NCI-H146 (cell line): ENCODE results near the gene SOWAHA.

Experiments
- DNase-seq: peaks from one replicate; lab custom pipeline; 2025; lab: John Stamatoyannopoulos, UW

SOWAHA gene

DNA sequence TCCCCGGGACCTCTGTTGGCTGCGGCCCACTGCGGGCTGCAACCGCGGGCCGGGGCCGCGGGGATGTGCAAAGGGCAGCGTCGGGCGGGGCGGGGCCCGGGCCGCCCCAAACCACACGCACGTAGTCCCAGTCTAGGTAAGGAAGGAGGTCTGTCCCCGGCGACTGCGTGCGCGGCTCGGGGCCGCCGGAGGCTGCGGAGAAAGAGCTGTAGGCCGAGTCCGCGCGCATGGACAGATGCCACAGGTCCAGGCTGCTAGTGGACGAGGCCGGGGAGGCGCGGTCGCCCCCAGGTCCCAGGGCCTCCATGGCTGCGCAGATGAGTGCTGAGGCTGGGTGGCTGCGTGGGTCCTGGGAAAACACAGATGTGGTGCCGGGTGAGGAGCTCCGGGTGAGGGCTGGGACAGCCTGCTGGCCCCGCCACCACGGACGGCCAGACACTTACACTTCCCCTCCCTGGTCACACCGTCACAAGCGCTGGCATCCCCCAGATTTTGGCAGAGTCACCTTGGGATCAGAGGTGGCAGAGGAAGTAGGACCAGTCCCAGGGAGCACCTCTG, 12.8 kb downstream of the SOWAHA start:
- DNase-seq: no peak

DNA sequence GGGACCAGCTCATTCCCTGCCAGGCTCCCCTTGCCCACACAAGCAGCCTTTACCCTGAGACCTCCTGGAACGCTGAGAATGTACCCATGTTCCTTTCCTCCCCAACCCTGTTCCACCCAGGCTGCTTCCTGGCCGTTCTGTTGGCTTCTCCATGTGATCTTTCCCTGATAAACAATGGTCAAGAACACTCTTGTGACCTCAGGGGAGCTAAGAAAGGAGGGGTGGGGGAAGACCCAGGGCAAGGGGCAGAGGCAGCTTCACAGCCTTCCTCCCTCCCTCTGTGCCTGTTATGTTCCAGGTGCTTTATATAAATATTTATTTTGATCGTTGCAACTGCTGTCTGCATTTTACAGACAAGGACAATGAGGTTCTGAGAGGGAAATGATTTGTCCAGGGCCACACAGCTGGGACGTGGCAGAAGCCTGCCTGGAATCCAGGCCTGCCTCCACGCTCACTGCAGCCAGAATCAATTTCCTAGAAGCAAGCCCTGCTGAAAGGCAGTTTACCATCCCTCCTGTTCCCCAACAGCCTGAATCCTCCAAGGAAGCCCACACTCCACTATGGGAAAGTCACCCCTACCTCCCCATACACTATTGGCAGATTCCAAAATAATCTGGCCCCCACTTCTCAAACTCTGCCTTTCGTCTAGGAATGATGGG, 13.5 kb downstream of the SOWAHA start:
- DNase-seq: no peak

DNA sequence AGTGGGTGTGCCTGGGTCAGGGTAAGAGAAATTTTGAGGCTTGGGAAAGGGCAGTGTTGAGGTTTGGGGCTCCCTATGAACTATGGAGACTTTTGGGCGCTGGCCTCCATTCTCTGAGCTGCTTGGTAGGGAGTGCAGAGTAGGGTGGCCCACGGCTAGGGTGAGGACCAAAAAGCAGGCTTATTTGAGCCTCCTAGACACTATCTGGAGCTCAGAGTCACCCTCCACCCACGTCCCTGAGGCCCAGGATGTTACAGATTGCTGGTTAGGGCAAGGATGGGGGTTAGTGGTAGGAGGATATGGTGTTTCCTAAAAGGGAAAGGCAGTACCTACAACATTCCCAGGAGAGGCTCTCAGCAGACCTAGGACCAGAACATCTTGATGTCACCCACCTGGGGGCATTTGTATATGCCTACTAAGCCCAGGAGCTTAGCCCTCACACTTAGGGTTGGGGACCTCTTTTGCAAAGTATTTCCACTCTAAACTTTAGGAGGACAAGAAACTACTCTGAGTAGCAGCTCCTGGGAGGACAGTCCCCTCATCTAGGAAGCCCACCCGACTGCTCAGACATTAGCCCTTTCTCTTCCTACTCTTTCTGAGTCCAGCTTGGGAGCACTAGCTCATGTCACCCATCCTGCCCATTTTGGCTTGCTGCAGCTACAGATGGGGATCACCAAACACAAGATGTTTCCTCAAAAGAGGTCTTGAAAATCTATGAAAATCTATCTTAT, 15.0 kb downstream of the SOWAHA start:
- no peak for DNase-seq

DNA sequence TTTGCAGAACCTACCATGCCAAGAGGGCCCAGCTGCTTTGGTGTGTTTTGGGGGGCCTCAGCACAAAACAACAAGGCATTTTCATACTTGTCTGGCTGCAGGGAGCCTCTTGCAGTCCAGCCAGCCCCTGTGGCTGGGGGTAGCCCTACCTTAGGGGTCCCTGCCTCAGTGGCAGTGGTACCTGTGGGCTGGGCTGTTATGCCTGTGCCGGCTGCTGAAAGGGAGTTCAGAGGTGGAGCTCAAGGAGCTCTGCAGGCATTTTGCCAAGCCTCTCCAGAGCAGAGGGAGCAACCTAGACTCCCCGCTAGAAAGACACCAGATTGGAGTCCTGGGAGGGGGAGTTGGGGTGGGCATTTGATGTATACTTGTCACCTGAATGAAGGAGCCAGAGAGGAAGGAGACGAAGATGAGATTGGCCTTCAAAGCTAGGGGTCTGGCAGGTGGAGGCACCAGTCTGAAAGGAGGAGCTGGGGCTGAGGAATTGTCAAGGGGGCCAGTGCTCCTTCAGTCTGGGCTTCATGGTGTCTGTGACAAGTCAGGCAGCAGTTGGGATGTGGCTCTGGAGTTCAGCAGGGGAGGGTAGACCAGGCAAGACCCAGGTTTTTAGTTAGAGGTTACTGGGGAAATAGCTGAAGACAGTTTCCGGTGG, 15.9 kb downstream of the SOWAHA start:
- DNase-seq: no peak

DNA sequence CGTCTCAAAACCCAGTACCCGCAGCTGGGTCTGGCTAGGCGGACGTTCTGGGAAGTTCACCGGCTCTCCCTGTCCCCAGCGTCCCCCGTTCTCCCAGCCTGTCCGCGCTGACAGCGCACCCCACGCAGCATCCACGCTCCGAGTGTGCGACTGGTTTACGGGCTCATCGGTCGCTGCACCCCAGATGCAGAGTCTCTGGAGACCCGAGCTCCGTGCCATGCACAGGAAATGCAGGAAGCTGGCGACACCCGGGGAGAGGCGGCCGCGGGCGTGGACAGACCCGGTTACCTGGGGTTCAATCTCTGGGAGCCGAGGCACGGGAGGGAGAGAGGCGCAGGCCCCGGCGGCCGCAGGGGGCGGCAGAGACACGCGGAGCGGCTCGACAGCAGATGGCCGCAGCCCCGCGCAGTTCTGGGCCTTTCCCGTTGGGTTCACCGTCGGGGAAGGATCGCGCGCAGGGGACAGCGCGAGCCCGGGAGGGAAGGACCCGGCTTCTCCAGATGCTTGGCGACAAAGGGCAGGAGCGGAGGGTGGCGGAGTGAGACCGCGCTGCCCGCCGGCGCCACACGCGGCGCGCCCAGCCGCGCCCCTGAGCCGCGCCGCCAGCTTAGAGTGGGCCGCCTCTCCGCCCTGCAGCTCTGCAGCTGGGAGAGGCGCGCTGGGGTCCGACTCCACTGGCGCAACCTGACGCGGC, 16.8 kb downstream of the SOWAHA start:
- peak; percentile 67 for DNase-seq

DNA sequence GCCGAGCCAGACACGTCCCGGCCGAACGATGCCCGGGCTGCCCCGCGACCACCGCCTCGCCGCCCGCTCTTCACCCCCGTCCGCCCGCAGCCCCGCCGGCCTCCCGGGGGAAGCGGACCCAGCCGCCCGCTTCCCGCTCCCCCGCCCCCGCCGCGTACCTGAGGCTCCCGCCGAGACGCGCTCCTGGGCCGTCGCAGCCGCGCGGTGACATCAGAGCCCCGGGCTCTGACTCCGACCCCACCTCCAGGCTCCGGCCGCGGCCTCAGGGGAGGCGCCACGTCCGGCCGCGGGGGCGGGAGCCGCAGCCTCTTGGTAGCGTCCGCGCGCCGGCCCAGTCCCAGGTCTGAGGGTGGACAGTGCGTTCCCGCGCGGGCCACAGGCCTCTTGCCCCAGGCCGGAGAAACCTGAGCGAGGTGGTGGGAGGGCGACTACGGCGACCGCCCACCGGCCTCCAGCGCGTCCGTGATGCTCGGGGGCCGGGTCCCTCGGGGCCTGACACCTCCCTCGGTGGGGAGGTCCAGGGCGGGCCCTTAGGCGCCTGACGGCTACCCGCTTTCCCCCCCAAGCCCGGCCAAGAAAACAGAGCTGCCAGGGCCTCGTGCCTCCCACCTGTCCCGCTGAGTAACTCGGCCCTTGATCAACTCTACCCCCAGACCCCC, 17.5 kb downstream of the SOWAHA start, which contains the start of gene SHROOM1:
SHROOM1 (minus strand) TSS at position 212 of the 659 bp plus-strand sequence. CDS start 4,507 bp downstream, outside the sequence.
- DNase-seq: peak; percentile 78

DNA sequence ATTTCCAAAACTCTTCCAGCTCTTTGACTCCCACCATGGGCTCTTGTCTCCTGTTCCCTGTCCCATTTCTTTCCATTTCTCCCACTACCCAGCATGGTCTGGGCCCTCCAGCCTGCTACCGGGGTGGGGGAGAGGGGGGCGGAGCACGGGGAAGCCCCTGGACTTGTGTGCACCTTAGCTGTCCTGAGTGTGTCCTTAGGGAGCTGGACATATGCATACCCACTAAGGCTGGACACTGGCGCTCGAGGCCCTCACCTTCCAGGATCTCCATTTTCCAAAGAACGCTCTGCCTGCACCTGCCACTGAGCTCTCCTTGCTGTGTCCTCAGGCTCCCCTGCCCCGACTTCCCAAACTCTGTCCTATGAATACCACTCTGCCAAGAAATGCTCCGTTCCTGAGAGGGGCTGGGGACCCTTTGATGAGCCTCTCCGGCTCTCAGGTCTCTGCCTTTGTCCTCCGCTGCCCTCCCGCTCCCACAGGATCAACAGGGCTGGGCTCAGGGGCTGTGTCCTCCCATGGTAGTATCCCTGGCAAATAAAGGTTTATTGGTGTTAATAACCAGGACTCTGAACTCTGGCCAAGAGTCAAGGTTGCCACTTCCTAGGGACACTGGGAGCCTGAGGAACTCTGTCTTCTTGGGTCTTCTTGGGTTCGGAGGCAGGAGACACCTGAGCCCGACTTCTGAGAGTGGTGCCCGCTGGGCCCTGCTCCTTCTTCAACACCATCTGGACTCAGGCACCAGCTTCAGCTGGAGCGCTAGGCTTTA, 18.2 kb downstream of the SOWAHA start:
- no peak for DNase-seq

DNA sequence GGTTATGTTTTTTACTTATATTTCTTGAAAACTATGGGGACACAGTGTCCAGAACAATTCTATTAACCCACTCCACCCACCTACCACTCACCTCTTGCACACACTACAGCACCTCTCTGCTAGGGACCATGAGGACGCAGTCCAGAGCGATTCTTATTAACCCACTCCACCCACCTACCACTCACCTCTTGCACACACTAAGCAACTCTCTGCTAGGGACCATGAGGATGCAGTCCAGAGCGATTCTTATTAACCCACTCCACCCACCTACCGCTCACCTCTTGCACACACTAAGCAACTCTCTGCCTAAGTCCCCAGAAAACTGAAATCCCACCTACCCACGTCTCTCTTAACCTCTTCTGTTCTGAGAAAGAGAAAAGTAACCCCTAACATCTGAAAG, 19.5 kb downstream of the SOWAHA start:
- no peak for DNase-seq

DNA sequence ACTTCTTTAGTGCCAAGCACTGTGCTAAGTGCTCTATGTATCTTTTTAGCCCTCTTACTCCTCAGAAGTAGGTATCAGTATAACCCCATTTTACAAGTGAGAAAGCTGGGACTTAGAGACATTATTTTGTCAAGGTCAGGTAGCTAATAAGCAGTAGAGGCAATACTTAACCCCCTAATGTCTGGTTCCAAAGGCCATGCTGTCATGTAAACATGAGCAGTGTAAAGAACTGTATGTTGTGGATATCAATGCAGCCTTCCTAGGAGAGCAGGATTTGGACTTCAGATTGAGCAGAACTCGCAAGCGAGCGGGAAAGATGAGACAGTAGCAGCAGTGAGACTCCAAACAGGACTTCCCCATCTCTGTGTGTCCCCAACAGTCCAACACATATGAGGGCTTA, 21.0 kb downstream of the SOWAHA start:
- no peak for DNase-seq

DNA sequence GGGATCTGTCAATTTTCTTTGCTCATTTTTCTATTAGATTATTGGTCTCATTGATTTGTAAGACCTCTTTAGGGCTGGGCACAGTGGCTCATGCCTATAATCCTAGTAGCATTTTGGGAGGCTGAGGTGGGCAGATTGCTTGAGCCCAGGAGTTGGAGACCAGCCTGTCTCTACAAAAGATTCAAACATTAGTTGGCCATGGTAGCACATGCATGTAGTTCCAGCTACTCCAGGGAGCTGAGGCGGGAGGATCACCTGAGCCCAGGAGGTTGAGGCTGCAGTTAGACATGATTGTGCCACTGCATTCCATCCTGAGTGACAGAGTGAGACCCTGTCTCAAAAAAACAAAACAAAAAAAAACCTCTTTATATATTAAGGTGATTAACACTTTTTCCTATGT, 23.8 kb downstream of the SOWAHA start:
- DNase-seq: no peak

DNA sequence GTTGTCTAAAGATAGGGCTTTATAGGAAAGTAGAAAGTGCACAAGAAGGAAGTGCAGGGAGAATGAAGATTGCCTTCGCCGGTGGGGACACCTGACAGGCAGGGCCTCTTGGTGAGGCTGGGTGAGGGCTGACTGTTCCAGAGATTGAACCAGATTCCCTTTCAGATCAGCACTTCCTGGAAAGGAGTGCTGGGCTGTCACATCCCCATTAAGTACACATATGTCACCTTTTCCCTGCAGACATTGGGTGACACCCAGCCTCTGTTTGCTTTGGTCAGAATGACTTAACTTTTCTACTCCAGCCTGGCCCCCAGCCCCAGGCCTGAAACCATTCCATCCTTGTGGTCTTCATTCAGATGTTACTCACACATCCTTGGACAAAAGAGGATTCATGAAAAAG, 24.8 kb downstream of the SOWAHA start:
- no peak for DNase-seq

DNA sequence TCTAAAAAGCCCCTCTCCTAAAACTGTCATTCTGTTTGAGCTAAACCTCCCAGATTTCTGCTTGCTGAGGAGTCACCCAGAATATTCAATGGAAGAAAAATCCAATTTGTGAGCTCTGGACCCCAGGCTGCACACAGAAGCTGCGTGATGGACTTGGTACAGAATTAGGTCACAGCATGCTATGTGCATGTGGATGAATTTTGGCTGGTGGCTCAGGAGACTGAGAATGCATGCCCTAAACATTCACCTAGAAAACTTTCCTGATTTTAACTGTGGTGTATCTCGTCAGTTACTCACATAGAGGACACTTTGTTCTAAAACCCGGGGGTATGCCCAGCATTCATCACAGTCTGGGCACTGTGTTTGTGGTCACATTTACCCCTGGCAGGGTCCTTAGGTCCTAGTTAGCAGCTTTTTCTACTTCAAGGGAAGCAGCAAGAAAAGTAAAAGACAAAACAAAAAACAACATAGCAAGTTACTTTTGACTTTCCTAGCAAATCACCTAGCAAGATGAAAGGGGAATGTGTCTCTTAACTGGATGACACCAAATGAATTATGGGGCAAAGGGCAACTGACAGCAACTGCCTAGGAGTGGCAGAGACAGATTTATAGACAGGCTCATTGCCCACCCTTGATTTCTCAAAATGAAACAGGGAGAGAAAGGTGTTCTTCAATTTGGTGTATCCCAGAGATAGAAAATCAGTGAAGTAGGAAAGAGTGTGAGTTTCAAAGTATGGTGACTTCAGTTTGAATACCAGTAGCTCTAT, 25.6 kb downstream of the SOWAHA start:
- no peak for DNase-seq

DNA sequence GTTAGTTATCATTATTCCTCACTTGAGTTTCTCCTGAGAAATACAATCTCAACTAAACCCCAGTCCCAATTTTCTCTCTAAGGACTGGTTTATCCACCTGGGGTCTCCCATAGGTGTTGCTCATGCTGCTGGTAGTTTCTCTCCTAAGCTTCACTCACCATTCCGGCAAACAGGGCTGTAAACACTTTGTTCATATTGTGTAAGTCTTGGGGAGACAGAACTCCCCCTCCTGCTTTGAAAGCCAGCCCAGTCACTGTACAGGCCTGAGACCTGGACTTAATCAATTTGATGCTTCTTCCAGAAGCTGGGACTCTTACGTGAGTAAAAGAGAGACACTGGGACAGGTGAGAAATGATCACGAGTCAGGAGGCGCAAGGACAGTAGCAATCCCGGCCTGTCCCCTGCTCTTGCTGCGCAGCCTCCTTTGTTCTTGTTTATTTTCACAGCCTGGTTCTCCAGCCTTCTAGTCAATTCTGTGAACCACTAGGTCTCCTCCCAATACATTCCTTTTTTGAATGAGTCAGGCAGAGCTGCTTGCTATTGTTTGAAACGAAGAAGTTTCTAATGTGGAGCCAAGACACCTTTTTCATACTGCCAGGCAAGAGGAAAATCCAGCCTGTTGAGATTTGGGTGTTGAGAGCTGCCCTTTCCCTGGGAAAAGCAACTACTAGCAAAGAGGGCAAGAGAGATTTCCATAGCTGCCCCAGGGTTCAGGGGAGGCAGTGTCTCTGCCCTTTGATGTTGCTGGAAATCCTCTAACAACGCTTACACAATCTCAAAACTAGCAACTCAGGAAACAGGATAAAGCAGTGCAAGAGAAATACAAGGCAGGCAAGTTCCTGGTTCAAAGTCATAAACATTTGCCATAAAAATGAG, 26.6 kb downstream of the SOWAHA start:
- DNase-seq: no peak

DNA sequence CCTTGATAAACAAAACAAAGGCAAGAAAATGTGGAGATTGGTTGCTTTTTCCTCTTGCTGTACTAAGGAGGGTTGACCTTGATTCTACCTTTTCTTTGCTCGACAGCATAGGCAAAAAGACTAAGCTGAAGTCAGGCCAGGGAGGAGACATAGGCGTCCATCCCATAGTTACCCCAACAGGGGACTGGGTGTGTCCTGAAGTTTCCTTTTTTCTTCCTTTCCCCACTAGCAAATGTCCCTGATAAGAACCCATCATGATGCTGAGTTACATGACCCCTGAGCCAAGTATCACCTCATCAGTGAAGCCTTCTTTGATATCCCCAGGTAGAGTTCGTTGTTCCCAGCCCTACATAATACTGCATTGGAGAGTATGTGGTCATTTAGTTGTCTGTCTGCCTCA, 27.2 kb downstream of the SOWAHA start:
- DNase-seq: no peak

DNA sequence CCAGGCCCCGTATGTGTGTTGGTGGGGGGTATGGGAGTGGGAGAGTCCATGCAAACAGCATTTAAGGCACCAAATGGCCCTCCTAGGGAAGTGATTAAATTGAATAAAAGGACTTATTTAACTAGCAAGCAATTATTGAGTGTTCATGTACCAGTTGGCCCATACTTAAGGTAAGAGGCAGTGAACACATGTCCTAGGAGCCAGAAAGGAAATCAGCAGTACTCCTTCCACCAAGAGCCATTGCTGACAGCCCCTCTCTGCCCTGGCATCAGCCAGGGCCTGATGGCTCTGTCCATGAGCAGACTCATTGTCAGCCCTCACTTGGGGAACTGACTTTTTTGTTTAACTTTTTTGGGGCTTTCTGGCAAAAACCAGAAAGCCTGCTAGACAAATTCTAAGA, 27.8 kb downstream of the SOWAHA start:
- DNase-seq: peak; percentile 55

DNA sequence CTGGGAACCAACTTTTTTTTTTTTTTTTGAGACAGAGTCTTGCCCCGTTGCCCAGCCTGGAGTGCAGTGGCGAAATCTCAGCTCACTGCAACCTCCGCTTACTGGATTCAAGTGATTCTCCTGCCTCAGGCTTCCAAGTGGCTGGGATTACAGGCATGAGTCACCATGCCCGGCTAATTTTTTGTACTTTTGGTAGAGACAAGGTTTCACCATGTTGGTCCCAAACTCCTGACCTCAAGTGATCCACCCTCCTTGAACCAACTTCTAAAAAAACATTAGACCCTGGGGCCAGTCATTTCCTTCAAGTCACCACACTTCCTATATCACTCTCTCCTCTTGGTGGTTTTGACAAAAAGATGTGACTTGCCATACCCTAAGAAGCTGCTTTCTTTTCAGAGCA, 28.2 kb downstream of the SOWAHA start:
- DNase-seq: no peak

DNA sequence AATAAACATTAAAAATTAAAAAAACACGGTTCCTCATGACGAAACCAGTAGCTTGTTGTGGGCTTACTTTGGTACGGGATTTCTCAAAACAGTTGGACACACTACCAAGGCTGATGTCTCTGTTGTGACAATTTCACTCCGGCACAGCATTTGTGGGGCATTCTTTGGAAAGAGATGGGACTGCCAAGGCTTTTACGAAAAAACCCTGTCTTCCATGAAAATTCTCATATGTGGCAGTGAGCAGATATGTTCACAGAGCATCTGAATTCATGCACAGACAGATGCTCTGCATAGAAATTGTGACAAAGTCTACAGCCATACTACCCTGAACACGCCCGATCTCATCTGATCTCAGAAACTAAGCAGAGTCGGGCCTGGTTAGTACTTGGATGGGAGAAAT, 35.2 kb downstream of the SOWAHA start:
- no peak for DNase-seq

DNA sequence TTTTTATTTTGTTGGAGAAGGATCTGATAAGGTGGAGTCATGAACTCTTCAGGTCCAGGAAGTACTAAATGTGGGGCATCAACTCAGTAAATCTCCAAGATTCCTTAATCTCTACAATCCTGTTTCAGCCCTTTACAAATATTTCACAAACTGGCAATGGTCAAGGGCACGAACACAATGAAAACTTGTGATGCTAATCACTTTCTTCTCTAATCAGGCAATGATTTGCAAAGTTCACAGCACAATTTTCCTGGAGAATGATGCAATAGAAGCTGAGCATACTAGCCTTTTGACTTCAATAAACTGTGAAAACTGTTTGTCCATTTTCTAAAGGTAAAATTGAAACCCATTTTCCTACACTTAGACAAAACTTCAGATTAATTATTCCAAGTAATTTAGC, 36.2 kb downstream of the SOWAHA start:
- DNase-seq: no peak

DNA sequence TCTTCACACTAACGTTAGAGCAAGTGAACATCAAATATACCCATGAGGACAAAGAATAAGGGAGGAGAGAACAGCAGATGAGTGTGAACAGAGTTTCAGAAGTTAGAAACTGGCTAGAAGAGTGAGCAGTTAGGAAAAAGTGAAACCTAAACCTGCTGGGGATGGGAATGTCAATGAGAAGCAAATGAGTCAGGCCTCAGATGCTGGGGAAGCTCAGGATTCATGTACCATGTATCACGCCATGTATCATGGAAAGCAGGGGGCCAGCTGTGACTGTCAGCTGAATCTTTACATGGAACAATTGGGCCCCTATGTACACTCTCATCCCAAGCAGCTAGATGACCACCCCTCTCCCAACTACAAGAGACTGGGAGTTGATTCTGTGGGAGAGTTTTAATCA, 37.0 kb downstream of the SOWAHA start:
- DNase-seq: no peak
